Measurements from ENCODE around the gene GMPPB. TPM values are rescaled to one million over a fixed set of nuclear protein-coding genes. Genes with fewer than 3 reads are reported as not detected.
A peak's percentile ranks its signal among the peaks of the same experiment; 100 is the strongest.

Gene GMPPB
- total RNA-seq, 1 experiment from 2014 or later = 28.0 TPM

- TF ChIP-seq ZNF532 (CRISPR knock-in tag; IDR thresholded peaks at IDR 0.05; ENCODE audit: borderline replicate concordance) (no peak), MLX (CRISPR knock-in tag; IDR thresholded peaks at IDR 0.05) (no peak), TEAD4 (CRISPR knock-in tag; IDR thresholded peaks at IDR 0.05) (no peak; the same call in 1 of the 2 replicates), CTCF (IDR thresholded peaks at IDR 0.05) (no peak), FOXP4 (CRISPR knock-in tag; IDR thresholded peaks at IDR 0.05) (peak; percentile 79), STAT6 (CRISPR knock-in tag; conservative IDR thresholded peaks at IDR 0.05; ENCODE audit: low read depth) (no peak), FOXP1 (CRISPR knock-in tag; IDR thresholded peaks at IDR 0.05; ENCODE audit: borderline replicate concordance) (peak; percentile 94), TP53 (CRISPR knock-in tag; IDR thresholded peaks at IDR 0.05) (peak; percentile 89), AFF4 (CRISPR knock-in tag; IDR thresholded peaks at IDR 0.05; ENCODE audit: borderline replicate concordance) (peak; percentile 83; the same call in 1 of the 2 replicates), IRF1 (CRISPR knock-in tag; IDR thresholded peaks at IDR 0.05) (0 out of 2 replicates have a peak, but pooled peaks have one; percentile 24), E2F5 (CRISPR knock-in tag; IDR thresholded peaks at IDR 0.05) (peak; percentile 71; the same call in 1 of the 2 replicates), ZBTB21 (CRISPR knock-in tag; IDR thresholded peaks at IDR 0.05; ENCODE audit: borderline replicate concordance) (peak; percentile 62; the same call in 1 of the 2 replicates), ZNF317 (CRISPR knock-in tag; IDR thresholded peaks at IDR 0.05; ENCODE audit: borderline replicate concordance, low read depth) (no peak), ATF3 (CRISPR knock-in tag; conservative IDR thresholded peaks at IDR 0.05) (no peak), ZNF512 (CRISPR knock-in tag; IDR thresholded peaks at IDR 0.05; ENCODE audit: borderline replicate concordance) (no peak)
Observed at GRCh38 chr3:49689046-49689907, 34.5 kb downstream of the GMPPB start, which contains the start of the genes MST1 and RNF123 (continued).

All from WTC11 (cell line).